Pancreas (tissue), 10 donors: ENCODE measurements around the gene NEDD9. TPM values are rescaled to one million over a fixed set of nuclear protein-coding genes. Genes with fewer than 3 reads are reported as not detected.

ENCODE experiments used
- ATAC-seq, 4 donors: fragments of 200-7000 bp; cut with Tn5 transposase; one replicate each; pipeline versions ENCODE4 v1.8.0 to v1.9.1; 2020; ENCODE audit warnings: mild to moderate bottlenecking in 4 of 4, moderate library complexity in 4 of 4
- DNase-seq, 6 donors: peaks; one replicate each; pipeline ENCODE4 v3.0.0-alpha.2; 2020
- FAIRE-seq: peaks from 2 replicates; lab custom pipeline; 2012; peaks lifted over from hg19 to GRCh38; lab: Jason Lieb, UNC
- H3K27ac ChIP-seq, 4 donors: fragments of 200-600 bp; sonication (generic); 1 replicate in 3 of 4; 2 replicates in 1 of 4; pipeline versions ENCODE4 v1.5.0 to v1.8.0; 2020
- H3K27me3 ChIP-seq, 4 donors: fragments of 200-600 bp; one replicate each; pipeline ENCODE4 v1.8.0; 2021
- H3K36me3 ChIP-seq, 3 donors: fragments of 200-600 bp; sonication (generic) in 1 of 3; one replicate each; pipeline versions ENCODE4 v1.5.0 to v1.8.0; 2020 to 2021
- H3K4me1 ChIP-seq, 3 donors: fragments of 200-600 bp; one replicate each; pipeline ENCODE4 v1.8.0; 2021
- H3K4me3 ChIP-seq, 4 donors: fragments of 200-600 bp; sonication (generic) in 2 of 4; one replicate each; pipeline versions ENCODE4 v1.5.0 to v1.8.0; 2020 to 2021
- H3K9me3 ChIP-seq, 4 donors: fragments of 200-600 bp; one replicate each; pipeline ENCODE4 v1.8.0; 2021
- CTCF ChIP-seq, 4 donors: fragments of 200-600 bp; sonication (generic) in 3 of 4; IDR thresholded peaks; one replicate each; pipeline versions ENCODE4 v1.5.0 to v1.8.0; 2021; ENCODE audit warnings: antibody characterized with exemption in 4 of 4
- WGBS, 2 donors: extraction: QIAGEN DNeasy Blood & Tissue Kit; methylation state at CpG; one replicate each; pipeline ENCODE4 v1.1.7; 2013; 5-methylcytosine and 5-hydroxymethylcytosine counted together
- intact Hi-C, 3 donors: fragments of 100-400 bp; cut with DNase I; formaldehyde crosslinking; loops; one replicate each; pipeline versions ENCODE4 v1.11.1 to v1.14.2; 2022
- polyA plus RNA-seq, 2 donors: library from polyadenylated mRNA; stranded (reverse); fragments of 200-250 nt; gene quantifications; one replicate each; pipeline ENCODE4 v1.2.3, GENCODE V29; 2013
- total RNA-seq, 6 donors: library from RNA; stranded (reverse); fragmentation: NEBNext Ultra II Directional in 4 of 6; extraction: Animal tissue kit (Norgen Biotek cat#: 25700) in 4 of 6; gene quantifications; one replicate each; pipeline versions ENCODE4 v1.2.1 to v1.2.4, GENCODE V29; 2021 to 2023
- donor health status: healthy with polysubstance abuse.
- donor health status: DM: no; HTN: no; CAD: no; lungs with moderate emphysema.
- donor health status: DM: no; HTN: no; CAD: no.
- donor health status: control.
- donor health status: control.
- donor health status: Bipolar disorder and iron deficiency.
- donor health status: DM: yes; HTN: yes; CAD: no.
- donor health status: DM: no; HTN: no; CAD: no.
- donor health status: DM: no; HTN: no; CAD: no.
- donor health status: DM: yes; HTN: yes; CAD: no.

Gene NEDD9
- total and polyA plus RNA-seq, 8 donors: 4.8 to 13.2 (median 8.3) TPM

GRCh38 chr6:11231108-11231463 is 1.4 kb downstream of the NEDD9 start:
- no peak for TF ChIP-seq CTCF (IDR thresholded peaks at IDR 0.05)
- DNase-seq (no peak), ATAC-seq (no peak), FAIRE-seq (no peak)
- Histone ChIP-seq H3K4me1 (peaks cover 0 to 10% (median 0%) of the 10 kb centered on the region in 3 donors), H3K36me3 (no peaks in the 10 kb centered on the region), H3K27ac (peak overlapping the region in 2 of 4 donors; percentile 91 to 93), H3K9me3 (no peaks in the 10 kb centered on the region), H3K27me3 (no peaks in the 10 kb centered on the region), H3K4me3 (peak overlapping the region in 3 of 4 donors; percentile 32 to 58 (median 45))
- 60 to 69% methylated on average over 1 of the region's 1 CpG for WGBS, 2 donors
- intact Hi-C loops: no loop called here

- H3K36me3 ChIP-seq: no peaks in the 10 kb centered on the region
- no peak for TF ChIP-seq CTCF (IDR thresholded peaks at IDR 0.05)
- WGBS, 2 donors: 50 to 60% methylated on average over 9 of the region's 9 CpGs
- H3K4me1 ChIP-seq: peaks cover 0 to 14% (median 0%) of the 10 kb centered on the region in 3 donors
- H3K4me3 ChIP-seq: peak overlapping the region in 3 of 4 donors; percentile 11 to 58 (median 45)
- peak overlapping the region in 2 of 4 donors; percentile 91 to 93 for H3K27ac ChIP-seq
- DNase-seq (no peak), ATAC-seq (no peak), FAIRE-seq (no peak)
- no peaks in the 10 kb centered on the region for H3K27me3 ChIP-seq
- intact Hi-C loops: no loop called here
- H3K9me3 ChIP-seq: no peaks in the 10 kb centered on the region
These were observed 2.0 kb downstream of the NEDD9 start for GRCh38 chr6:11230158-11231107.

- FAIRE-seq (no peak), ATAC-seq (no peak), DNase-seq (no peak)
- TF ChIP-seq CTCF (IDR thresholded peaks at IDR 0.05): no peak
- no peaks in the 10 kb centered on the region for H3K27me3 ChIP-seq
- H3K36me3 ChIP-seq: no peaks in the 10 kb centered on the region
- H3K4me3 ChIP-seq: peak overlapping the region in 2 of 4 donors; percentile 45 to 58
- no peaks in the 10 kb centered on the region for H3K9me3 ChIP-seq
- peak overlapping the region in 3 of 4 donors; percentile 11 to 93 (median 91) for H3K27ac ChIP-seq
- 49 to 50% methylated on average over 5 of the region's 5 CpGs for whole genome bisulfite sequencing, 2 donors
- intact Hi-C loops: no loop called here
- peaks cover 0 to 19% (median 0%) of the 10 kb centered on the region in 3 donors for H3K4me1 ChIP-seq
These were observed 2.8 kb downstream of the NEDD9 start for GRCh38 chr6:11229655-11230046.

- no peak for DNase-seq
- Histone ChIP-seq H3K27me3 (no peaks in the 10 kb centered on the region), H3K9me3 (no peaks in the 10 kb centered on the region), H3K4me1 (peaks cover 0 to 19% (median 0%) of the 10 kb centered on the region in 3 donors), H3K4me3 (peak overlapping the region in 2 of 4 donors; percentile 45 to 58), H3K36me3 (no peaks in the 10 kb centered on the region), H3K27ac (peak overlapping the region; percentile 11 to 93 (median 60))
- no peak for ATAC-seq
- 47 to 51% methylated on average over 20 of the region's 20 CpGs for WGBS, 2 donors
- no peak for TF ChIP-seq CTCF (IDR thresholded peaks at IDR 0.05)
- FAIRE-seq: no peak
- intact Hi-C loops: no loop called here
These were observed 3.4 kb downstream of the NEDD9 start for GRCh38 chr6:11228935-11229654.
